HCT116 (cell line): Measurements from ENCODE around the gene FUOM. TPM values are rescaled to one million over a fixed set of nuclear protein-coding genes. Genes with fewer than 3 reads are reported as not detected.

ENCODE experiments used
- ATAC-seq: fragments of 200-7000 bp; cut with Tn5 transposase; 2 replicates; pipeline ENCODE4 v1.9.1; 2020; ENCODE audit warnings: mild to moderate bottlenecking, moderate library complexity
- BruUV-seq: library from RNA; stranded (reverse); fragments of 400-500 nt; replicated peaks from 2 replicates; lab custom pipeline; 2021; lab: Mats Ljungman, UMichigan
- CTCF ChIA-PET: fragments of 300-600 bp; sonication (Branson Sonifier 250); formaldehyde crosslinking; loops from one replicate; lab custom pipeline; 2021; ENCODE audit warnings: antibody characterized with exemption; lab: Charles Lee
- POLR2A ChIA-PET: fragments of 300-600, 350-600 bp; sonication (Branson Sonifier 250); formaldehyde crosslinking; loops from one replicate; lab custom pipeline; 2021; ENCODE audit warnings: antibody characterized with exemption; lab: Charles Lee
- RAD21 ChIA-PET, 2 experiments: fragments of 300-600 bp; sonication (Branson Sonifier 250); formaldehyde crosslinking; loops; one replicate each; lab custom pipeline; 2023; ENCODE audit warnings: low total read pairs in 2 of 2; ENCODE audit not compliant: uncharacterized antibody in 2 of 2, unreplicated experiment in 2 of 2, low non-redundant PET in 1 of 2; lab: Charles Lee
- DNase-seq: peaks from one replicate; pipeline ENCODE4 v3.0.0-alpha.2; 2010; ENCODE audit warnings: low read depth, low spot score
- H2AFZ ChIP-seq: fragments of 200-600 bp; shearing (Covaris generic), sonication (generic); 2 replicates; pipeline ENCODE4 v1.6.1; 2017; ENCODE audit warnings: low read depth, mixed run types, mixed read lengths, antibody characterized with exemption, low read length; ENCODE audit not compliant: poor library complexity, severe bottlenecking
- H3K27ac ChIP-seq: 2 replicates; pipeline ENCODE4 v1.5.1; 2012; ENCODE audit warnings: low read depth, low read length
- H3K27me3 ChIP-seq: fragments of 200-600 bp; sonication (generic); 2 replicates; pipeline ENCODE4 v1.6.1; 2016; ENCODE audit warnings: mixed run types, low read length, mixed read lengths; ENCODE audit not compliant: insufficient read depth
- H3K36me3 ChIP-seq, 2 experiments: fragments of 200-500 bp in 1 of 2; fragments of 200-600 bp in 1 of 2; sonication (Bioruptor generic) in 1 of 2; sonication (generic) in 1 of 2; 2 replicates each; pipeline versions ENCODE4 v1.5.1 to v1.6.1; 2014 to 2016; ENCODE audit warnings: low read length in 2 of 2, inconsistent platforms in 1 of 2, mixed read lengths in 1 of 2, mixed run types in 1 of 2; ENCODE audit not compliant: insufficient read depth in 2 of 2, control insufficient read depth in 1 of 2
- H3K4me1 ChIP-seq, 2 experiments: fragments of 200-600 bp in 1 of 2; sonication (generic) in 1 of 2; 2 replicates each; pipeline versions ENCODE4 v1.5.1 to v1.6.1; 2012 to 2017; ENCODE audit warnings: low read length in 2 of 2, inconsistent platforms in 1 of 2, mild to moderate bottlenecking in 1 of 2, mixed read lengths in 1 of 2, mixed run types in 1 of 2, moderate library complexity in 1 of 2; ENCODE audit not compliant: insufficient read depth in 2 of 2, control insufficient read depth in 1 of 2
- H3K4me2 ChIP-seq: fragments of 200-600 bp; sonication (generic); 2 replicates; pipeline ENCODE4 v1.6.1; 2017; ENCODE audit warnings: mixed run types, low read length, mixed read lengths
- H3K4me3 ChIP-seq, 2 experiments: fragments of 200-600 bp in 1 of 2; sonication (generic) in 1 of 2; replicated peaks in 1 of 2; 2 replicates each; pipeline ENCODE4 v1.5.1; 2011 to 2016; ENCODE audit warnings: low read length in 2 of 2, control low read depth in 1 of 2, low read depth in 1 of 2, mild to moderate bottlenecking in 1 of 2, mixed read lengths in 1 of 2, mixed run types in 1 of 2
- H3K79me2 ChIP-seq: fragments of 200-600 bp; sonication (generic); 2 replicates; pipeline ENCODE4 v1.6.1; 2017; ENCODE audit warnings: mild to moderate bottlenecking, mixed run types, low read length, moderate library complexity, mixed read lengths; ENCODE audit not compliant: insufficient read depth
- H3K9ac ChIP-seq: fragments of 200-600 bp; sonication (generic); 2 replicates; pipeline ENCODE4 v1.6.1; 2016; ENCODE audit warnings: low read length, mixed read lengths
- H3K9me2 ChIP-seq: fragments of 200-600 bp; sonication (generic), shearing (Covaris generic); 2 replicates; pipeline ENCODE4 v1.6.1; 2017; ENCODE audit warnings: mixed run types, mild to moderate bottlenecking, moderate library complexity; ENCODE audit not compliant: insufficient read depth
- H3K9me3 ChIP-seq, 2 experiments: fragments of 200-500 bp in 1 of 2; fragments of 200-600 bp in 1 of 2; sonication (Bioruptor generic) in 1 of 2; sonication (generic) in 1 of 2; 2 replicates each; pipeline ENCODE4 v1.6.1; 2014 to 2017; ENCODE audit warnings: low read length in 2 of 2, mixed read lengths in 2 of 2, inconsistent platforms in 1 of 2, low read depth in 1 of 2, mild to moderate bottlenecking in 1 of 2, mixed run types in 1 of 2, moderate library complexity in 1 of 2; ENCODE audit not compliant: control insufficient read depth in 1 of 2, insufficient read depth in 1 of 2
- H4K20me1 ChIP-seq: fragments of 200-600 bp; sonication (generic), shearing (Covaris generic); 2 replicates; pipeline ENCODE4 v1.6.1; 2017; ENCODE audit warnings: mixed run types, mild to moderate bottlenecking, moderate library complexity; ENCODE audit not compliant: insufficient read depth
- CEBPB ChIP-seq: IDR thresholded peaks from 2 replicates; pipeline ENCODE4 v1.6.1; 2012; ENCODE audit warnings: low read depth
- CTCF ChIP-seq, 3 experiments: fragments of 200-600 bp in 1 of 3; sonication (generic) in 1 of 3; IDR thresholded peaks in 2 of 3; conservative IDR thresholded peaks in 1 of 3; 2 replicates each; pipeline ENCODE4 v1.5.1; 2012 to 2017; ENCODE audit warnings: low read depth in 2 of 3, low read length in 2 of 3, antibody characterized with exemption in 1 of 3, borderline replicate concordance in 1 of 3, control low read depth in 1 of 3, mild to moderate bottlenecking in 1 of 3, mixed read lengths in 1 of 3, mixed run types in 1 of 3, moderate library complexity in 1 of 3; ENCODE audit not compliant: insufficient read depth in 1 of 3
- EGR1 ChIP-seq: IDR thresholded peaks from 2 replicates; pipeline ENCODE4 v1.6.1; 2012; ENCODE audit warnings: low read depth
- EZH2 ChIP-seq: fragments of 200-600 bp; sonication (generic); IDR thresholded peaks from 2 replicates; pipeline ENCODE4 v1.6.1; 2017; ENCODE audit warnings: antibody characterized with exemption, mixed run types
- EZH2phosphoT487 ChIP-seq: fragments of 200-600 bp; IDR thresholded peaks from 2 replicates; pipeline ENCODE4 v1.6.1; 2018; ENCODE audit warnings: antibody characterized with exemption, borderline replicate concordance
- JUND ChIP-seq: IDR thresholded peaks from 2 replicates; pipeline ENCODE4 v1.6.1; 2012
- POLR2A ChIP-seq: IDR thresholded peaks from 2 replicates; pipeline ENCODE4 v1.7.0; 2011; ENCODE audit warnings: borderline replicate concordance; ENCODE audit not compliant: insufficient read depth, insufficient read length; ENCODE audit errors: extremely low read depth
- POLR2AphosphoS5 ChIP-seq: IDR thresholded peaks from 2 replicates; pipeline ENCODE4 v1.6.1; 2011; ENCODE audit warnings: mild to moderate bottlenecking, low read depth, low read length, moderate library complexity
- SIN3A ChIP-seq: IDR thresholded peaks from 2 replicates; pipeline ENCODE4 v1.6.1; 2012; ENCODE audit warnings: low read depth
- TCF7L2 ChIP-seq: IDR thresholded peaks from 2 replicates; pipeline ENCODE4 v1.7.0; 2011; ENCODE audit warnings: borderline replicate concordance, inconsistent platforms; ENCODE audit not compliant: insufficient read depth, insufficient read length; ENCODE audit errors: extremely low read depth
- ZFX ChIP-seq: fragments of 450-650 bp; IDR thresholded peaks from 2 replicates; pipeline ENCODE4 v1.6.1; 2017
- ZNF274 ChIP-seq: fragments of 200-500 bp; sonication (Bioruptor generic); IDR thresholded peaks from 2 replicates; pipeline ENCODE4 v1.6.1; 2014; ENCODE audit warnings: mild to moderate bottlenecking, low read depth, low read length, inconsistent platforms
- intact Hi-C: fragments of 100-400 bp; cut with micrococcal nuclease; formaldehyde crosslinking; loops from 2 replicates; pipeline ENCODE4 v1.10.0; 2022
- total RNA-seq: library from RNA; stranded (reverse); gene quantifications from one replicate; pipeline ENCODE4 v1.2.1, GENCODE V29; 2021; ENCODE audit not compliant: unreplicated experiment
- TF ChIP-seq, protein P1 (sequence below): IDR thresholded peaks from 2 replicates; pipeline ENCODE4 v1.6.1; 2011; ENCODE audit warnings: mild to moderate bottlenecking, low read length, moderate library complexity; ENCODE audit not compliant: insufficient replicate concordance; ENCODE audit errors: extremely low read depth
- TF ChIP-seq, protein P2 (sequence below): IDR thresholded peaks from 2 replicates; pipeline ENCODE4 v1.6.1; 2012; ENCODE audit warnings: low read depth

Gene FUOM
- total RNA-seq, 1 experiment from 2014 or later = 21.5 TPM

DNA sequence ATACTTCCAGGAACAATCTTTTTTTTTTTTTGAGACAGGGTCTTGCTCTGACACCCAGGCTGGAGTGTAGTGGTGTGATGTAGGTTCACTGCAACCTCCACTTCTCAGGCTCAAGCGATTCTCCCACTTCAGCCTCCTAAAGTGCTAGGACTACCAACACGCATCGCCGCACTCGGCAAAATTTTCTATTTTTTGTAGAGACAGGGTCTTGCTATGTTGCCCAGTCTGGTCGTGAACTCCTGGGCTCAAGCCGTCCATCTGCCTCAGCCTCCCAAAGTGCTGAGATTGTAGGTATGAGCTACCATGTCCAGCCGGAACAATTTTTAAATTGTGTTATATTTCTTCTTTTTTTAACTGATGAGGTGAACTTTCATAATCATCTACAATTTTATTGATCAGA lies 47.0 kb downstream of the FUOM start:
- BruUV-seq = no TSS peak
- RAD21 ChIA-PET = no interaction called here

More for the DNA sequence above, 47.0 kb downstream of the FUOM start:
- DNase-seq (no peak), ATAC-seq (no peak)
- H3K9ac ChIP-seq = no peak overlapping the region
- peaks cover 2 to 15% of the 10 kb centered on the region in 2 experiments; a peak in 2 of 4 replicates for H3K4me1 ChIP-seq
- ChIA-PET POLR2A (no interaction called here), CTCF (no interaction called here)
- no peaks in the 10 kb centered on the region for H3K27me3 ChIP-seq
- H3K4me3 ChIP-seq = no peak overlapping the region
- H4K20me1 ChIP-seq = no peaks in the 10 kb centered on the region
- peaks cover 0 to 3% of the 10 kb centered on the region in 2 experiments; a peak in 1 of 4 replicates for H3K36me3 ChIP-seq
- H3K4me2 ChIP-seq = no peak overlapping the region
- peaks cover 23% of the 10 kb centered on the region for H3K79me2 ChIP-seq
- no peak overlapping the region for H3K27ac ChIP-seq
- intact Hi-C loops = no loop called here
- no peaks in the 10 kb centered on the region for H3K9me3 ChIP-seq
- no peaks in the 10 kb centered on the region for H3K9me2 ChIP-seq
- no peak for TF ChIP-seq CTCF (IDR thresholded peaks at IDR 0.05 in 2 of 3, conservative IDR thresholded peaks at IDR 0.05 in 1 of 3; ENCODE audit: borderline replicate concordance in 1 of 3, insufficient read depth in 1 of 3, low read depth in 2 of 3, low read length in 2 of 3)
- TF ChIP-seq ZFX = no peak
- no peak for TF ChIP-seq EZH2phosphoT487
- TF ChIP-seq POLR2A = no peak
- TF ChIP-seq, protein P1, sequence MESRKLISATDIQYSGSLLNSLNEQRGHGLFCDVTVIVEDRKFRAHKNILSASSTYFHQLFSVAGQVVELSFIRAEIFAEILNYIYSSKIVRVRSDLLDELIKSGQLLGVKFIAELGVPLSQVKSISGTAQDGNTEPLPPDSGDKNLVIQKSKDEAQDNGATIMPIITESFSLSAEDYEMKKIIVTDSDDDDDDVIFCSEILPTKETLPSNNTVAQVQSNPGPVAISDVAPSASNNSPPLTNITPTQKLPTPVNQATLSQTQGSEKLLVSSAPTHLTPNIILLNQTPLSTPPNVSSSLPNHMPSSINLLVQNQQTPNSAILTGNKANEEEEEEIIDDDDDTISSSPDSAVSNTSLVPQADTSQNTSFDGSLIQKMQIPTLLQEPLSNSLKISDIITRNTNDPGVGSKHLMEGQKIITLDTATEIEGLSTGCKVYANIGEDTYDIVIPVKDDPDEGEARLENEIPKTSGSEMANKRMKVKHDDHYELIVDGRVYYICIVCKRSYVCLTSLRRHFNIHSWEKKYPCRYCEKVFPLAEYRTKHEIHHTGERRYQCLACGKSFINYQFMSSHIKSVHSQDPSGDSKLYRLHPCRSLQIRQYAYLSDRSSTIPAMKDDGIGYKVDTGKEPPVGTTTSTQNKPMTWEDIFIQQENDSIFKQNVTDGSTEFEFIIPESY = no peak
- TF ChIP-seq JUND = no peak
- TF ChIP-seq TCF7L2 = no peak
- TF ChIP-seq, protein P2, sequence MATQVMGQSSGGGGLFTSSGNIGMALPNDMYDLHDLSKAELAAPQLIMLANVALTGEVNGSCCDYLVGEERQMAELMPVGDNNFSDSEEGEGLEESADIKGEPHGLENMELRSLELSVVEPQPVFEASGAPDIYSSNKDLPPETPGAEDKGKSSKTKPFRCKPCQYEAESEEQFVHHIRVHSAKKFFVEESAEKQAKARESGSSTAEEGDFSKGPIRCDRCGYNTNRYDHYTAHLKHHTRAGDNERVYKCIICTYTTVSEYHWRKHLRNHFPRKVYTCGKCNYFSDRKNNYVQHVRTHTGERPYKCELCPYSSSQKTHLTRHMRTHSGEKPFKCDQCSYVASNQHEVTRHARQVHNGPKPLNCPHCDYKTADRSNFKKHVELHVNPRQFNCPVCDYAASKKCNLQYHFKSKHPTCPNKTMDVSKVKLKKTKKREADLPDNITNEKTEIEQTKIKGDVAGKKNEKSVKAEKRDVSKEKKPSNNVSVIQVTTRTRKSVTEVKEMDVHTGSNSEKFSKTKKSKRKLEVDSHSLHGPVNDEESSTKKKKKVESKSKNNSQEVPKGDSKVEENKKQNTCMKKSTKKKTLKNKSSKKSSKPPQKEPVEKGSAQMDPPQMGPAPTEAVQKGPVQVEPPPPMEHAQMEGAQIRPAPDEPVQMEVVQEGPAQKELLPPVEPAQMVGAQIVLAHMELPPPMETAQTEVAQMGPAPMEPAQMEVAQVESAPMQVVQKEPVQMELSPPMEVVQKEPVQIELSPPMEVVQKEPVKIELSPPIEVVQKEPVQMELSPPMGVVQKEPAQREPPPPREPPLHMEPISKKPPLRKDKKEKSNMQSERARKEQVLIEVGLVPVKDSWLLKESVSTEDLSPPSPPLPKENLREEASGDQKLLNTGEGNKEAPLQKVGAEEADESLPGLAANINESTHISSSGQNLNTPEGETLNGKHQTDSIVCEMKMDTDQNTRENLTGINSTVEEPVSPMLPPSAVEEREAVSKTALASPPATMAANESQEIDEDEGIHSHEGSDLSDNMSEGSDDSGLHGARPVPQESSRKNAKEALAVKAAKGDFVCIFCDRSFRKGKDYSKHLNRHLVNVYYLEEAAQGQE = no peak
- no peak for TF ChIP-seq ZNF274
- TF ChIP-seq EZH2 = no peak
- TF ChIP-seq POLR2AphosphoS5 = no peak
- TF ChIP-seq CEBPB = no peak
- TF ChIP-seq EGR1 = no peak
- no peak for TF ChIP-seq SIN3A
- TF ChIP-seq, all 23 proteins: peak for 0
- no peak overlapping the region for H2AFZ ChIP-seq
